HuH-7 (cell line): ENCODE data around the gene CD300LG.
"Not testable (repeated sequence)": the region's sequence is repeated elsewhere in the genome, so short reads cannot be mapped to it uniquely, and the experiment has no call there.

ENCODE experiments used
- DNase-seq: peaks from one replicate; pipeline ENCODE4 v3.0.0; 2011; ENCODE audit warnings: low spot score

Gene CD300LG

DNA sequence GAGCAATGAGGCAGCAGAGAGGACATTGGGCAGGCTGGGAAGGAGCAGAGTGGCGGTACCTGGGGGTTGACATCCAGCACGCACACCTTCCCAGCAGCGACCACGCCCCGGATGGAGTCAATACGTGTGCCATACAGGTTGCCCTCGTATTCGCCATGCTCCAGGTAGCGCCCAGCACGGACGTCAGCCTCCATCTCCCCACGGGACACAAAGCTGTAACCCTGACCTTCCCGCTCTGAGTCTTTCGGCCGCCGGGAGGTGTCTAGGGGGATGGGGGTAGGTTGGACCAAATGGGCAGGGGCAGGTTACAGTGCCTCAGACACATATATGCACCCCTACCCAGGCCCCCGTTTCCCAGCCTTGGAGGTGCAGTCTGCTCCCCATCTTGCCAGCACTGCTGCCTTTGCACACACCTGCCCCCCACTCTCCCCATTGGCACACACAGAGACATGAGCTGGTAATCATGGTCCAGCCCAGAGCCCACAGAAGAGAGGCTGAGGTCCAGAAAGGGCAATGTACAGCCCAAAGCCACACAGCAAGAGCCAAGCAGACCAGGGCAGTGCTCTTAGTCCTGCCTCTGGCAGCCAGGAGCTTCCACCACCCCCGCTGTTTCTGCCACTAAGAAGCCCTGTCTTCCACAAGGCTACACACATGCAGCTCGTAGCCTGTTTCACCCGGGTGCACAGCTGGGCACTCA is 32.9 kb downstream of the CD300LG start:
- no peak for DNase-seq

DNA sequence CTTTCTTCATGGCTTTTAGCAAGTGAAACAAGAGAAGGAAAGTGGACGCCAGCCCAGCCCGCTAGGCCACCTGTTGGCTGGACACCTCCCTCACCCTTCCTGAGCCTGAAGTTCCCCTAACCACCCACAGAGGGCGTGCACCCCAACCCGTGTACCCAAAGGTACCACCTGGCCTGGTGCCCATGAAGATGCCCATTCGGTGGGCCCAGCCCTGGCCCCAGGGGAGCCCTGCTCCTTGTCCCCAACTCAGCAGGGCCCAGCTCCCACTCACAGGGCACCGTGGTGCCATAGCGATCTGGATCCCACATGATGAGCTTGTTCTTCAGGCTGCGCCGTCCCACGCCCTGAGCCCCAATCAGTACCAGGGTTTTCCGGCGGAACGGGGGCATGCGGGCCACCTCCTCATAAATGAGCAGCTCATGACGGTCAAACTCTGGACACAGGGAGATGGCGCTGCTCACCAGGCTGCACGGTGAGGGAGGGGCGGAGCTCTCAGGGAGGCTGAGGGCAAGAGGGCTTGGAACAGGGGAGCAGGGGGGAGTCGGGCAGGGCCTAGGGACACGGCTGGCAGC is 33.5 kb downstream of the CD300LG start:
- DNase-seq = peak; percentile 75

DNA sequence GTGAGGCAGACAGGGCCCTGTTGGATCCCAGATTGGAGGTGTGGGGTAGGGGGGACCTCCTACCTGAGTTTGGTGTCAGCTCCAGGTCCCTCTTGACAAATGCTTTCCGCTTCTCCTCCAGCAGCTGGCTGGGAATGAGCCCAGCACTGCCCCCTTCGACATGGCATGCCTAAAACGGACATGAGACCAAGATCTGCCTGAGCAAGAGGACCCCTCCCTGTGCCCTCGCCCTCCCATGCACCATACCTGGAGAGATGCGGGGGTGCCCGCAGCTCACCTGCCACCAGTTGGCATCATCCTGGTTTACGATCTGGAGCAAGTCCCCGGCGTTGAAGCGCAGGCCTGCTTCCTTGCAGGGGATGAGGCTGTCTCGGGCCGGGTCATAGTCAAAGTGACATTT is 34.2 kb downstream of the CD300LG start:
- DNase-seq = no peak

DNA sequence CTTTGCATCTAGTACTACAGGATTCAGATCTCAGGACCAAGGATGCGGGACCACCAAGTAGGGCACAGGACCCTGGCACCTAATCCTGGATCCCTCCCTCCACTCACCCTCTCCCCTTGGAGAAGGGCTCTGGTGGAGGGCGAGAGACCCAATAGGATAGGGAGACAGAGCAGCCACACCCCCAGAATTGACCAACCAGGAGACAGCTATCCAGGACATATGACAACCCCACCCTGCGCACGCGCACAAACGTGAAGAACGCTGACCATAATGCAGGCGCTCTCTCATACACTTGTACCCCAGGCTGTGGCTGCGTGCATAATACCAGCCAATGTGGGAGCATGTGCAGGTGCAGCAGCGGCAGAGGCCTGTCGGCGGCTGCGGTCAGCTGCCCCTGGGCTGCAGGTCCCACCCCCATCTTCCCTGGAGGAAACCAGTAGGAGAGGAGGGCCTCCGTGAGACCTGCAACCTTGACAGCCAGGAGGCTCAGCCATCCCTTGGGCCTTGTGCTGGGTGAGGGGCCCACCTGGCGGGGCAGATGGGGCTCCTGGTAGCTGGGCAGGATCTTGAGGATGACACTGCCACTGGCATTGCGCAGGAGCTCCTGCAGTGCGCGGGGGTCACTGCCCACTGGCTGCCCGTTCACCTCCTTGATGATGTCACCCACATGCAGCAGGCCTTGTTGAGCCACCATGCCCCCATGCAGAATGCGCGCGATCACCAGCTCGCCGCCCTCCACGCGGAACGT is 35.0 kb downstream of the CD300LG start:
- DNase-seq = no peak

DNA sequence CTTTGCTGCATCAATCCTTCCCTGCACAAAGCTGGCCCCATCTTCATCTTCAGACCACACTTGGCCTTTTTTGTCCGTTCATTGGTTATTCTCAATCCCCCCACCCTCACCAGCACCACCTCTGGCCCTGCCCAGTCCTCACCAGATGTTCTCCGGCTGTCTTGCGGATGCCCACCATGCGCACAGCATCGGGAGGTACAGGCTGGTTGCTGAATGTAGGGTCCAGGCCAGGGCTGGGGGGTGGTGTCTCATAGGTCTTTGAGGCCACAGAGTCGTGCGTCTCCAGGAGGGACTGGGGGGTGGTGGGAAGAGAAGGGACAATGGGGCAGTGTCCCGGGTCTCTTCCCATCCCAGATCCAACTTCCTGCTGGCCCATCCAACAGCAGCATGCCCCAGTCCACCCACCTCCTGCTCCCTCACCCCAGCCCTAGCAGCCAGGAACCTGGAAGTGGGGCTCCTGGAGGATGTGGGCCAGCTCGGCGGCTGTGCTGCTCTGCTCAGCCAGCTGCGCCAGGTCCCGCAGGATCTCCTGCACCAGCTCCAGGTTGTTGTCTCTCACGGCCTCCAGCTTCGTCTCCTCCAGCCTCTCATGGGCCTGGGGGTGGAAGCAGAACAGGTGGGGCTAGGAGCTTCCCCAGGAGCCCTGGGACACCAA is 35.9 kb downstream of the CD300LG start:
- DNase-seq = no peak

DNA sequence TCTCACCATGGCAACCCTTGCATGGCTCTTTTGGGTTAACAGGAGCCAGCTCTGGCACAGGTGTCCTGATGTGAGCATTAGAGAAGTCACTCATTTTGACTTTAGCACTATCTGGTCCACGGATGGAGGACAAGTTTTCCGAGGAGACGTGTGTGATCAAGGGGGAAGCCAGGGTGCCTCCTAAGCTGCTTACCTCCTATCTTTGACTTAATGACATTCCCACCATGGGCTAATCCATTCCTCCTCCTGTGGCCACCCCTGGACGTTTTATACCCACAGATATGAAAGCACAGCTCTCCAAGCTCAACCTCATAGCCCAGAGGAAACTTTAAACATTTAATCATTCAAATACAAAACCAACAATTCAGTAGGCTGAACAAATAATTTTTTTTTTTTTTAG is 41.6 kb downstream of the CD300LG start:
- DNase-seq = no peak

DNA sequence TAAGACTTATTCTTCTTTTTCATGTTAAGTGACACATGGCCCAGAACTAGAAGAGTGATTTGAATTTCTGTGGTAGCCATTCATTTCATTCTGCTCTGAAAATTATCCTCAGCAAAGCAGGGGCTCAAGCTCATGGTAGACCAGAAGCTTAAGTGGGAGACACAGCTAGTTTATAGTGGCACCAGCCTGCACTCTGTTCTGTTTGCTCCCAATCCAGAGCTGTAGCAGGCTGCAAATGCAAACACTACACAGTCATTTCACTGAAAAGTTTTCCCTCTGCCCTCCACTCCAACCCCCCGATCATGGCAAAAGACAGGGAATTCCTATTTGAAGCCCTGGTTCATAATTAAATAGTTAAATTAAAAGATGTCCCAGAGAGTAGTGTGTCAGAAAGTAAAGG is 43.3 kb downstream of the CD300LG start:
- DNase-seq = no peak

DNA sequence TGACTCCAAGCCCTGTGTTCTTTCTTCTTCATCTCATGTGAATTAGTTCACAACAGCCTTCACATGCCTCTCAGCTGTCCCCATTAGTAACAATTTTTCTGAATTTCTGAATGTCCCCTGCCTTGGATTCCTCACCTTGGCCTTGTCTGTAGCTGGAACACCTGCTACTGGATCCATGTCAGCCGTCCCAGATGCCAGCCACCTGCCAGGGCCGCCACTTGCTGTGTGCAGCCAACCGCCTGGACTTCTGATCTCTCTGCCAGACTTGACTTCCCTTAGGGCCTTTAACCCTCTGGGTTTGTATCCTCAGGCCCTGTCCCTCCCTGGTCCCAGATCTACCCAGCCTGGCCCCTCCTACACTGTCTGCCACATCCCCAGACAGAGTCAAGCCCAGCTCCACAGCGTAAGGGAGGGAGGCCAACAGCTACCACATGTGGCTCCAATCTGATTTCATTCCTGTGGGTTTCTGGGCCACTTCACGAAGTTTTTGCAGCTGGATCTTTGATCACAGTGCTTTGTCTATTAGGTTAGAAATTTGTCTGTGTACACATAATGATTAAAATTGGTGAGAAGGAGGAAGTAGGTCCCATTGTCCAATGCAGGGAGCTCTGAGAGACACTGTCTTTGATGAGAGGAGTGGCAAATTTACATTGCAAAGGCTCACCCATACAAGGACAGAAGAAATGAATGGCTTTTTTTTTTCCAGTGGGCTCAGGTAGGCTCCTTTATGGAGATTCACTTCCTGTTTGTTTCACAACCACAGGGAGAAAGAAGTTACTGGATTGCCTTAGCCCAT is 45.1 kb downstream of the CD300LG start:
- DNase-seq = no peak

DNA sequence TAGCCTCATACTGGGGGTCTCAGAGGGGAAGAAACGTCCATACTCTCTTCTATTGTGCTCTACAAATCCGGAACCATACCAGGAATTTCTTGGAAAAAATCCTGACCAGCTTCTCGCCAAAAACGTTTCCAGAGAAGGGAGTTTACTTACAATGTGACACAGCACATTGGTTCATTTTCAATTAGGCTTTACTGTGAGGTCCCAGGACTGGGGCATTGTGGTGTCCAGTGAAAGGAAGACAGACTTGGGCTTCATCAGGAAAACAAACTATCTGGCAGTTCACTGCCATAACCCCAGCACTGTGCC is 45.6 kb downstream of the CD300LG start:
- DNase-seq = no peak

DNA sequence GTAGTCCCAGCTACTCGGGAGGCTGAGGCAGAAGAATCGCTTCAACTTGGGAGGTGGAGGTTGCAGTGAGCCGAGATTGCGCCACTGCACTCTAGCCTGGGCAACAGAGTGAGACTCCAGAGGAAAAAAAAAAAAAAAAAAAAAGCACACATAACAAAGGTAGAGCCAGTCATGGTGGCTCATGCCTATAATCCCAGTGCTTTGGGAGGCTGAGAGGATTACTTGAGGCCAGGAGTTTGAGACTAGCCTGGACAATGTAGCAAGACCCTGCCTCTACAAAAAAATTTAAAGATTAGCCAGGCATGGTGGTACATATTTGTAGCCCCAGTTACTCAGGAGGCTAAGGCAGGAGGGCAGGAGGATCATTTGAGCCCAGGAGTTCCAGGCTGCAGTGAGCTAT is 47.5 kb downstream of the CD300LG start:
- DNase-seq = not testable (repeated sequence)

DNA sequence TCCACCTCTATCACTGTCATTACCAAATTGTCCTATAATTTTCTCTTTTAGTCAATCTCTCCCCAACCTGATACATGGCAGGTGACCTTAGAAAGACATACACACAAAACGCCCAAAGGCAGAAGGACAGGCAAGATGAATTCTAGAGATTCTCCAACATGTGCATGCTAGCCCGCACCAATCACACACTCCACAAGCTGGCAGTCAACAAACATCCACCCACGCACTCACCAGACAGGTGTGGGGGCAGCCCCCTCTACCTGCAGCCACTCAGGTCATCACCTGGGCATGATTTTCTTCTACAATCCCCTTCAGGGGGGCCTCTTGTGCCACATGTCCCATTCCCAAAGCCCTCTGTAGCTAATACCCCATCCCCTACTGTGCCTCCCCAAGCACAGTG is 50.9 kb downstream of the CD300LG start:
- DNase-seq = no peak

DNA sequence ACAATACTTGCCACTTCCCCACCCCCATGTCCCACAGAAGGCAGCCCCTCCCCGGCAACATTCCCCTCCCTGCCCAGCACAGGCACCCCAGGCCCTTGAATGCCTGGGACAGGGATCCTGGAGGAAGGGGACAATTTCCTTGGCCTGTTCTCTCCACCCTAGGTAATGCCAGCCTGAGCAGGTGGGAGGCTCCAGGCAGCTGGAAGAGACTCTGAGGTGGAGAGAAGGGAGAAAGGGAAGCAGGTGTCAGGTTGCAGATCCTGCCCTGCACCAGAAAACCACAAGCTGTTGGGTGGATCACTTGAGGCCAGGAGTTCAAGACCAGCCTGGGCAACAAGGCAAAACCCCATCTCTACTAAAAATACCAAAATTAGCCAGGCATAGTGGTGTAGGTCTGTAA is 51.5 kb downstream of the CD300LG start:
- no peak for DNase-seq

DNA sequence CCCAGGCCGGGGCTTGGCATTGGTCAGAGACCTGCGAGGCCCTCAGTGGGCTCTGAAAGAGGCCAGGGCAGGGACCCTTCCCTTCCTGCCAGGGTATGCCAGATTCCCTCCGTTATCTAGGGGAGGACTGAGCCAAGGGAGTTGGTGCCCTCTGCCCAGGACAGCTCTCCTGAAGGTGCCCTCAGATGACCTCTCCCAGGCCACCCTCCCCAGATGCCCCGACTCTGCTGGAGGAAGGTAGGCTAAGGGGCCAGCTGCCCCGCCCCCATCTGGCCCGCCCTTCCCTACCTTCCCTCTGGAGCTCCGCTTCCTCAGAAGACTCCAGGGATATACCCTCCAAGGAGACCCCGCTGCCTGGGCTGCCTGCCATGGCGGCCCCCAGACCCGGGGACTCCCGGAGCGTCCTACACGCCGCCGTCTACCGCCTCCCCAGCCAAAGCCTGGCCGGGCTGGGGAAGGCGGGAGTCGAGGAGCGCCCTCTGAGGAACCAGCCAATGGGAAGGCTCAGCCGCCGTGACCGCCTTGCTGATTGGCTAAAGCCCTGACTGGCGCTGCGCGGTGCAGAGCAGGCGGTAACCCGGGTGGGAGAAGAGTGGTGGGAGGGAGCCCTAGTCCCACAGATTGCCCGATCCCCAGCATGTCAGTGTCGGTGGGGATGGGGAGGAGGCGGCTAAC is 53.3 kb downstream of the CD300LG start:
- peak; percentile 100 for DNase-seq

DNA sequence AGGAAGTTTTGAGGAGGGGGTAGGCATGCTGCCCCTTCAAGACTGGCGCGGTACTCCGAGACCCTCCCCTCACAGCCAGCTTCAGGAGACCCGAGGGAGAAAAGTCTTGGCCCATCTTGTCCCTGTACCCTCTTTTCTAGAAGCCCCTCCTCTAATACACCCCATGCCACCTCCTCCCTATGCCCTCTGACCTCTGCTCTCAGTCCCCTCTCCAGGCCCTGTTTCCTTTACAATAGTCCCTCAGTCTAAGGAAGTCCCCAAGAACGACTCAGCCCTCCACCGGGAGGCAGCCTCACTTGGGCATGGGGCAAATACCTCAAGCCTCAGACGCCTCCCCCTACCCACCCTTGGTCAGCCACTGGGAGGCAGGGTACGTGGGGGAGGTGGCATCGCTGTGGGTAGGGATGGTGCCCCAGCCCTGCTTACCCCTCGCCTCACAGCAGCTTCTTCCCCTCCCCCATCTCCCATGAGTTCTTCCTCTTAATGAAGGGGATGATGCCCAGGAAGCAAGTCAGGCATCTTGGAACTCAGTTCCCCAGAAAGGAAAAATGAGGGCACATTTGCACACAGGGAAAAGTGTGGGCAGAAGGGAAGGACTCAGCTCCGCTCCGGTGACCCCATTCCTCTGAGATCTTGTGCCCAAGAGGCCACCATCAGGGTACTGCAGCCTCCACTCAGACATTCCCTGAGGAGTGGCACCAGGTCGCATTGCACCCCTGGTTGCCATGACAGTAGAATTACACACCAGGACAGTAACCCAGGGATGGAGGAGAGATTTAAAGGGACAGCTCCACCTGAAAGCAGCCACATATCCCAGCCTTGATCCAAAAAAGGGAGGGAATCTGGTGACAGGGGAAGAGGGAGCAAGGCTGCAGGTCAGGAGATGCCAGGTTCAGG is 54.1 kb downstream of the CD300LG start:
- DNase-seq = no peak

DNA sequence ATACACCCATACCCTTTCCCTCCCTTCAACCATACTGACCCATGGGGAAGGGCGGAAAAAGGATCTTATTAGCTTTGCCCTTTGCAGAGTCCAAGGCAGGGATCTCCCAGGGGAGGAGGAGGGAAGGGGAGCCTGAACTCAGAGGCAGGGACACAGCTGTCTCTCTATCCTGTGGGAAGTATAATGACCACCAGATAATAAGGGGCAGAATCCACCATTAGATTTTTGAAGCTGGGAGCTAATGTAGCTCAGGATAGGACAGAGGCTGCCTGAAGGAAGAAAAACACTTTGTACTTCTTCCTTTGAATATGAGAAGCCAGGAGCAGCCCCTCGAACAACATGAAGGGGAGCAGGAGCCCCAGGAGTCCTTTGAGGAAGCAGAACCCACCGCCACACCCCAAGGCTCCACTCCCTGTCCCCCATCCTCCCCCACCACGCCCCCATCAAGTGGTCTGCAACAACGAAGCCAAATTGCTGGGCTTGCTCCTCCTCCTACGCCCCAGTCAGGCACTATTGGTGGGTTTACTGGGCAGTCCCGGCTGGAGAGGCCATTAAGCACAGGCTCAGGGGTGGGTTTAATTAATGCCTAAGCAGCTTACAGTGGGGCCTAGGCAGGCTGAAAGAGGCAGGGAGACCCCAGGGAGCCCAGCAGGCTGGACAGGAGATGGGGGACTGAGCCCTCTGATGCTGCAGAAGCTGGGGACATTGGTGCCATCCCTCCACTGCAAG is 55.0 kb downstream of the CD300LG start:
- DNase-seq = no peak

DNA sequence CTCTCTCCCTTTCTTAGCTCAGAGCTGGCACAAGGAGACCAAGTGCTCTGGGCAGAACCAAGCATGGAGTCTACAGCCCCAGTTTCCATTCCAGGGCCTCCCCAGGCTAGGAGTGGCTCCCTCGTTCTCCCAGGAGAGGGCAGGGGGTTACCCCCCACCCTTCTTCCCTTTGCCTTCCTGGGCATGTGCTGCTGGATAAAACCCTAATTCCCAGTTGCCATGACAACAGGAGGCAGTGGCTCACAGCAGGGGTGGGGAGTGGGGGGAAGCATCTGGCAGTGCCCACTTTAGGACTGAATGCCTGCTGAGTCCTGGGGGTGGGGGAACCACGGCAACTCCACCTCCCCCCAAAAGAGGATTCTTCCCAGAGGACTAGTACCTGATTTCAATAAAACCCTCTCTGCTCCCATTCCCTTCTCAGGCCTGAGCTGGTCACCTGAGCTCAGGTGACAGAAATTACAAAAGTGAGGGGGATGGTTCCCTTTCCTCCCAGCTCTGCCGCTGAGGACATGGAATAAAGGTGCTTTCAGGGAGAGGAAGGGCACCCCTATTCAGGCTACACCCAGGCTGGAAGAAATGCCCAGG is 58.5 kb downstream of the CD300LG start:
- no peak for DNase-seq

DNA sequence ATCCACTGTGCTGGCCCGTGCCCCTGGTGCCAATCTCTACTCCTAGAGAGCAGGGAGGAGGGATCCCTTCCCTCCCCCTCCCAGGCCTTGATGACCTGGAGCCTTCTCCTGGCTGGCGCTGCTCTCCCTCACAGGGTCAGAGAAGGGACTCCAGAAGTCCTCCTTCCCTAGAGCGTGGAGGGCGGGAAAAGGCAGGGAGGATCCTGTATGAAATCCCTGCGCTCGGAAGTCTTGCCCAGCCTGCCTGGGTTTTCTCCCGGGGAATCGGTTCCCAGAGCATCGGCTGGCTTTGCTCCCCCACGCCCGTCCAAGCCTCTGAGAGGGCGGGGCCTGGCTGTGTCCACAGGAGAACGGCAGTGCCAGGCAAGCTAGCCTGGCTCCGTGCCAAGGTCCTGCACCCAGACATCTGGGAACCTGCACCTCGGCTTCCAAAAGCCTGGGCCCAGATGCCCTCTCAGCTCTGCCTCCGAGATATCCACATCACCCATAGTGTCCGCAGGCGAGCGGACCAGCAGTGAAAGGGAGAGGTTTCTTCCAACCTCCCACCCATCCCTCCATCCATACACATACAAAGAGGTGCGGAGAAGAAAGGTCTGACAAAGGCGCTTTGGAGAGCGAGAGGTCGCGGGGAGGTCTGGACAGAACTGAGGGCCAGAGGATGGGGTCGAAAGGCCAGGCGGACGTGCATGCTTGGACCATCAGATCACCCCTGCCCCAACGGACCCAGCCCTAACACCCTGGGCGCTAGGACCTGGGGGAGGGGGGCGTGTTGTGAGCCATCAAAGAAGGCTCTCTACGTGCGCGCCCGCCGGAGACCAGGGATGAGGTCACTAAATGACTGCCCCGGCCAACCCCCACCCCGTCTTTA is 59.2 kb downstream of the CD300LG start:
- DNase-seq = peak; percentile 64

DNA sequence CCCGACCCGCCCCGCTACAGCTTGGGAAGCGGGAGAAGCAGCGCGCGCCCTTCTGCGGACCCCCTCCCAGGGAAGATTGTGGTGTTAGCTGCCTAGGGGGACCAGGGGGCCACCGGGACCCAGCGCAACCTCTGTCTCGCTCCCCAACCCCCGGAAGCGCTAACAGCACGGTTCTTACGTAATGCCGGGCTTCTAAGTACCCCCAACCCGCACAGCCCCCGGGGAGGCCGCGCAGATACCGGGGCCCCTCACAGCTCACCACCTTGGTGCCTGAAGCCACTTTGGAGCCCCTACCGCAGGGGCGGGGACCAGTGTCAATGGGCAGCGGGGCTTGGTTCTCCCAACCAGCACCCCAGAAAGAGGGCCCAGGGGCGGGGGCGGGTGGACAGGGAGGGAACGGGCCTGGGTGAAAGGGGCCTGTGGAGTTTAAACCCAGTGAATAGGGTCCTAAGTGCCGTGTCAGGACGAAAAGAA is 60.0 kb downstream of the CD300LG start:
- no peak for DNase-seq
